Loucy (cell line): ENCODE measurements around the gene NGLY1.

Experiments used
- H2AFZ ChIP-seq: fragments of 200-600 bp; sonication (generic); 2 replicates; pipeline ENCODE4 v1.6.0; 2016; ENCODE audit warnings: antibody characterized with exemption, mild to moderate bottlenecking, low read length, moderate library complexity
- H3F3A ChIP-seq: fragments of 200-600 bp; 2 replicates; pipeline ENCODE4 v1.6.0; 2016; ENCODE audit warnings: antibody characterized with exemption, low read depth, mild to moderate bottlenecking
- H3K27me3 ChIP-seq: fragments of 200-600 bp; sonication (generic); 2 replicates; pipeline ENCODE4 v1.6.1; 2014; ENCODE audit warnings: low read length, mild to moderate bottlenecking; ENCODE audit not compliant: insufficient read depth, poor library complexity, severe bottlenecking
- H3K36me3 ChIP-seq: fragments of 200-600 bp; sonication (generic); 2 replicates; pipeline ENCODE4 v1.6.1; 2016; ENCODE audit warnings: low read length; ENCODE audit not compliant: insufficient read depth
- H3K4me1 ChIP-seq: fragments of 200-600 bp; sonication (generic); 2 replicates; pipeline ENCODE4 v1.5.1; 2014; ENCODE audit warnings: low read length, mild to moderate bottlenecking; ENCODE audit not compliant: insufficient read depth, poor library complexity, severe bottlenecking
- H3K4me2 ChIP-seq: fragments of 200-600 bp; sonication (generic); 2 replicates; pipeline ENCODE4 v1.6.0; 2014; ENCODE audit warnings: antibody characterized with exemption, low read length, low read depth, mild to moderate bottlenecking; ENCODE audit not compliant: poor library complexity, severe bottlenecking
- H3K4me3 ChIP-seq: fragments of 200-600 bp; sonication (generic); 2 replicates; pipeline ENCODE4 v1.5.1; 2014; ENCODE audit warnings: low read length, mild to moderate bottlenecking, mixed read lengths; ENCODE audit not compliant: poor library complexity, severe bottlenecking
- H3K79me2 ChIP-seq: fragments of 200-600 bp; sonication (generic); 2 replicates; pipeline ENCODE4 v1.6.1; 2014; ENCODE audit warnings: low read length; ENCODE audit not compliant: insufficient read depth
- H3K9ac ChIP-seq: fragments of 200-600 bp; sonication (generic); 2 replicates; pipeline ENCODE4 v1.6.0; 2014; ENCODE audit warnings: mild to moderate bottlenecking, low read depth, low read length, moderate library complexity; ENCODE audit not compliant: poor library complexity, severe bottlenecking
- H3K9me2 ChIP-seq: fragments of 200-600 bp; sonication (generic); replicated peaks from 2 replicates; pipeline ENCODE4 v1.6.1; 2016; ENCODE audit warnings: low read depth, low read length, mixed read lengths
- H3K9me3 ChIP-seq: fragments of 200-600 bp; sonication (generic); 2 replicates; pipeline ENCODE4 v1.6.1; 2014; ENCODE audit warnings: mild to moderate bottlenecking, antibody characterized with exemption, low read length, low read depth; ENCODE audit not compliant: insufficient read depth
- H4K20me1 ChIP-seq: fragments of 200-600 bp; sonication (generic); 2 replicates; pipeline ENCODE4 v1.6.0; 2014; ENCODE audit warnings: antibody characterized with exemption, low read length, mild to moderate bottlenecking; ENCODE audit not compliant: insufficient read depth, poor library complexity, severe bottlenecking
- CTCF ChIP-seq: fragments of 200-600 bp; sonication (generic); conservative IDR thresholded peaks from 2 replicates; pipeline ENCODE4 v1.5.1; 2014; ENCODE audit warnings: mild to moderate bottlenecking, antibody characterized with exemption, low read length
- EZH2phosphoT487 ChIP-seq: fragments of 200-600 bp; IDR thresholded peaks from 2 replicates; pipeline ENCODE4 v1.6.1; 2018; ENCODE audit warnings: antibody characterized with exemption, mild to moderate bottlenecking, moderate library complexity, borderline replicate concordance

The NGLY1 gene

GRCh38 chr3:25690768-25691533 is 92.3 kb downstream of the NGLY1 start:
- Histone ChIP-seq H3K36me3 (no peaks in the 10 kb centered on the region), H4K20me1 (no peaks in the 10 kb centered on the region), H3F3A (no peaks in the 10 kb centered on the region), H2AFZ (0 out of 2 replicates have a peak overlapping the region, but pooled peaks have one; percentile 38), H3K9me3 (no peaks in the 10 kb centered on the region), H3K4me1 (peaks cover 27% of the 10 kb centered on the region), H3K27me3 (no peaks in the 10 kb centered on the region), H3K9ac (no peak overlapping the region), H3K79me2 (no peaks in the 10 kb centered on the region), H3K9me2 (no peaks in the 10 kb centered on the region), H3K4me2 (peak overlapping the region; percentile 3), H3K4me3 (no peak overlapping the region)
- TF ChIP-seq EZH2phosphoT487 (no peak), CTCF (no peak)

GRCh38 chr3:25689226-25689625 is 94.0 kb downstream of the NGLY1 start:
- Histone ChIP-seq H3K36me3 (no peaks in the 10 kb centered on the region), H3K9me2 (no peaks in the 10 kb centered on the region), H3K4me3 (no peak overlapping the region), H3K9ac (no peak overlapping the region), H3F3A (no peaks in the 10 kb centered on the region), H3K27me3 (no peaks in the 10 kb centered on the region), H3K4me1 (peaks cover 27% of the 10 kb centered on the region), H4K20me1 (no peaks in the 10 kb centered on the region), H2AFZ (no peak overlapping the region), H3K79me2 (no peaks in the 10 kb centered on the region), H3K9me3 (no peaks in the 10 kb centered on the region), H3K4me2 (no peak overlapping the region)
- no peak for TF ChIP-seq CTCF
- TF ChIP-seq EZH2phosphoT487, result no peak

GRCh38 chr3:25687742-25688141 is 95.5 kb downstream of the NGLY1 start:
- TF ChIP-seq CTCF (no peak), EZH2phosphoT487 (no peak)
- H2AFZ ChIP-seq, result peak overlapping the region; percentile 21; the same call in 1 of the 2 replicates
- no peaks in the 10 kb centered on the region for H3K79me2 ChIP-seq
- no peaks in the 10 kb centered on the region for H3K9me3 ChIP-seq
- no peak overlapping the region for H3K9ac ChIP-seq
- no peaks in the 10 kb centered on the region for H3F3A ChIP-seq
- H3K36me3 ChIP-seq, result no peaks in the 10 kb centered on the region
- no peaks in the 10 kb centered on the region for H3K9me2 ChIP-seq
- H3K4me1 ChIP-seq, result peaks cover 27% of the 10 kb centered on the region
- H3K27me3 ChIP-seq, result no peaks in the 10 kb centered on the region
- peak overlapping the region; percentile 13 for H3K4me2 ChIP-seq
- no peaks in the 10 kb centered on the region for H4K20me1 ChIP-seq
- H3K4me3 ChIP-seq, result no peak overlapping the region
